ENCODE measurements around the gene NMRAL1.
A peak's percentile ranks its signal among the peaks of the same experiment; 100 is the strongest.

The NMRAL1 gene

DNA sequence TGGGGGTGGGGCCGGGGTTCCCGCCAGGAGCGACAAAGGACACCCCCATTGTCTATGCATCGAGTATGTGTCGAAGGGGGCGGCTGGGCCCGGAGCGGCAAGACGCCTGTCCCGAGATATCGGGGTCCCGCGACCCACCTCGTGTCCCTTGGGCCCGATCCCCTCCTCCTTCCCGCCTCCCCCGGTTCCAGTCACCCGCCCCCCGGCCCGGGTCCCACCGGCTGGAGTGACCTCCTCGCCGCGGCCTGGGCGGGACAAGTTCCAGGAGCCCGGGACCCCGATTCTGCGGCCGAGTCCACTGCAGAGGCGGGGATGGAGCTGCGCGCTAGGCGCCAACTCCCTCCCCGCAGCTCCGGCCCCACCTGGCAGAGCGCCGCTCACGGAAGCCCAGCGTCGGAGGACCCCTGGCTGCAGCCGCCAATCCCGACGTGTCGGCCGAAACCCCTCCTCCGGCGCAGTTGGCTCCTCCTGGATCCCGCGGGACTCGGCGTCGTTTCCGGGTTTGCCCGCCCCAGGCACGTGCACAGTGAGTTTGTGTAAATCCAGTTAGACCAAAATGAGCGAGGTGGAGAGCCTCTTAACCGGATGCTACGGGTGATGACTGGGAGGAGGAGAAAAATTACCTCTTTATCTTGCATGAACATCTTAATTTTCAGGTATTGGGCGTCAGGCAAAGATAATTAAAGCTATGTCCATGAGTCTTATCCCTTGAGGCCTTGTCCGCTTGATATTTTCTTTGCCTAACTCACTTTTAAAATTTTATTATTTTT is at the start of gene NMRAL1:
Gene NMRAL1, minus strand, starts transcription at position 434 of the 770 bp plus-strand sequence. CDS start 493 bp downstream, outside the sequence.
- DNase-seq = peak; percentile 92

DNA sequence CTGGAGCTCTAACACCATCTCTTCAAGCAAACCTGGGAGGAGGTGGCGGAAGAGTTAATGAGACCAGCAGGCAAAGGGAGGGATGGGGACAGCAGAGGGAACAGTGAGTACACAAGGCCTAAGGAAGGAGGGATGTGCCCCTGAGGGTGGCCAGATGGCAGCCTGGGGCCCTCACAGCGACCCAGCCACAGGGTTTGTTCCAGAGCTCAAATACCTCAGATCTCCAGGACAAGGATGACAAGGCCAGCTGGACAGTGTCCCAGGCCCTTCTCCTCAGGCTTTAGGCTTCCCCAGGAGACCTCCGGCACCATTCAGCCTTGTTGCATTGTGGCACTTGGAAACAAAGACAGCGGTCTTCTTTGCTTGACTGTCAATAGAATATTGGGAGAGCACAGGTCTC is 49.3 kb upstream of the NMRAL1 start:
- DNase-seq = no peak

DNA sequence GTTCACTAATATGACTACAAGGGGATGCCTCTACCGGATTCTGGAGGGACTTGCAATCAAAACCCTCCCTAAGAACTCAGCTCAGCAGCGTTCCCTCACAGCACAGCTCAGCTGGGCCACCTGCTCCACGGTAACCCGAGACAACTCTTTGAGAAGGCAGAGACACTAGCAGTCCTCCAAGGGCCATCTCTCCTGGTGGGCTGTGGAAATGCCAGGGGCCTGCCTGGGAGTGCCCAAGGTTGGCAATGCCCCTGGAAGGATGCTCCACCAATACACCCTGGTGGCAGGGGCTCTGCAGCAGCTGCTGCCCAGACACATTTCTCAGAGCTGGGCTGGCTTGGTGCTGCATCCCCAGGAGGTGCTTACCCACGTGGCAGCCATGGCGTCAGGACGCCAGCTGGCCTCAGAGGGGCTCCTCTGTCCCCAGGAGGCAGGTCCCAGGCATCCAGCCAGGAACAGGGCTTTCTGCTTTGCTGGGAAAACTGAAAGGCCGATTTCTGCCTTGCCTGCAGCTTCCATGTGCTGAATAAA is 47.7 kb upstream of the NMRAL1 start:
- DNase-seq = no peak

GRCh38 chr16:4520913-4521312 is 46.5 kb upstream of the NMRAL1 start:
- no peak for DNase-seq

DNA sequence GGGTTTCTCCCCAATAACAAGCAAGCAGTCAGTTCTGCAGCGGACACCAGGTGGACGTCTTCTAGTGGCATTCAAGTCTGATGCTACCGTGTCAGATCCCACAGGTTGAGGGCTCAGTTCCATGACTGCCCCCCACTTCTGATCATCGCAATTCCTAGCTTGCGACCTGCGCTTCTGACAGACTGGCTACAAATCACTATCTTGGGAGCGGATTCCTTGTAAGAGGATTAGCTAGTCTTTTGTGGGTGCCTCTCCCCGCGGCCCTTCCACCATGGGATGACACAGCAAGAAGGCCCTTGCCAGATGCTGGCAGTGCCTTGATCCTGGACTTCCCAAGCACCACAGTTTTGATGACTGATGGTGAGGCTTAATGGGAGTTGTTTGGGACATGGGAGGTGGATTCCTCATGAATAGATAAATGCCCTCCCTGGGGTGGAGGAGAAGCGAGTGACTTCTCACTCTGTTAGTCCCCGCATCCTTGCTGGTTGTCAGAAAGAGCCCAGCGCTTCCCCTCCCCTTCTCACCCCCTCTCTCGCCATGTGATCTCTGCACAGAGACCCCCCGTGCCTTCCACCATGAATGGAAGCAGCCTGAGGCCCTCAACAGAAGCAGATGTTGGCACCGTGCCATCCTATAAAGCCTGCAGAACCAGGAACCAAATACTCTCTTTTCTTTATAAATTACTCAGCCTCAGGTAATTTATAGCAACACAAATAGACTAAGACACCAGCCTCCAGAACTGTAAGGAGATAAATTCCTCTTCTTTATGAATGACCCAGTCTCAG is 45.0 kb upstream of the NMRAL1 start:
- DNase-seq = no peak

- no peak for DNase-seq
These were observed 43.6 kb upstream of the NMRAL1 start for GRCh38 chr16:4517812-4518680.

DNA sequence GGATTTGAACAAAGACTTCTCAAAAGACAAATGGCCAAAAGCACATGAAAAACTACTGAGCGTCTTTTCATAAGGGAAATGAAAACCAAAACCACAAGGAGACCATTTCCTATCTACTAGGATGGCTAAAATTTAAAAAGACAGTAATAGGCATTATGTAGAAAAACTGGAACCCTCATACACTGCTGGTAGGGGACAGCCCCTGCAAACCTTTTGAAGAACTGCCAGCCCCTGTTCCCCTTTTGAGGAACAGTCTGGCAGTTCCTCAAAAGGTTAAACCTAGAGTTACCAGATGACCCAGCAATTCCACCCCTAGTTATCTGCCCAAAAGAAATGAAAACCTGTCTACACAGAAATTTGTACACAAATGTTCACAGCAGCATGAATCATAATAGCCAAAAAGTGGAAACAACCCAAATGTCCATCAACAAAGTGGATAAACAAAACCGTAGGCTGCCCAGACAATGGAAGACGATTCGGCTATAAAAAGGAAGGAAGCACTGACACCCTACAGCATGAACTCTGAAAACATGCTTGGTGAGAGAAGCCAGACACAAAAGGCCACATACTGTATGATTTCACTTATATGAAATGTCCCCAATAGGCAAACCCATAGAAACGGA is 41.3 kb upstream of the NMRAL1 start:
- DNase-seq = peak; percentile 35

DNA sequence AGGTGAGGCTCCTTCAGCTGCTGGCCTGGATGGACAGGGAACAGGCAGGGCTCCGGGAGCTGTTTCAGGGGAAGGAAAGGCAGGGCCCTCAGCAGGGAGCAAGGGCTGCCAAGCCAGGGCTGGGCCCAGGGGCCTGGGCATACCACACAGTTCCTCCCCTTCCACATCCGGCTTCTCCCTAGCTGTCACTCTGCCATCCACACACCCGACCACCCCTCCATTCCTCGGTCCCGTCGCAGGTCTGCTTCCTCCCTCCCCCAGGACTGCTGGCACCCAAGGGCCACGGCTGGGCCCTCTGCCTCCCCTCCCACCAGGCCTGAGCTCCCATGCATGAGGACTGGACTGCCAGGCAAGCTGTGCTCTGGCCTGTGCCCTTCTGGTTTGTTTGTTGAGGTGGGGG is 40.2 kb upstream of the NMRAL1 start:
- DNase-seq = no peak

DNA sequence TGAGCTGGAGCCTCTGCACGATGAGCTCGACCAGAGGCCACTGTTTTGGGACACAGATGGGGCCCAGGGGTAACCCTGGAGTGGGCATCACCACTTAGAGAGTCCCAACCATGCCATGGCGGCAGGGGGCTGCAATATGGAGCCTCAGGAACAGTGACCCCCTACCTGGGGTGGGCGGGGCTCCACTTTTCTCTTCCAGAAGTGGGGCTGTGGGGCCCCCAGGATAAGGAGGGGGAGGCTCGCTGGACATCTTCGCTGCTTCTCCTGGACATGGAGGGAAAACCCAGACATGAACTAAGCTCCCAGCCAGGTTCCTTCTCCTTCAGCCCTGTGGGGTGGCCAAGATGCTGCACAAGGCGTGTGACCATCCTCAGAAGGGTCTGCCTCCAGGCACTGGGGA is 39.5 kb upstream of the NMRAL1 start:
- no peak for DNase-seq

GRCh38 chr16:4513086-4513860 is 38.8 kb upstream of the NMRAL1 start:
- DNase-seq = no peak

DNA sequence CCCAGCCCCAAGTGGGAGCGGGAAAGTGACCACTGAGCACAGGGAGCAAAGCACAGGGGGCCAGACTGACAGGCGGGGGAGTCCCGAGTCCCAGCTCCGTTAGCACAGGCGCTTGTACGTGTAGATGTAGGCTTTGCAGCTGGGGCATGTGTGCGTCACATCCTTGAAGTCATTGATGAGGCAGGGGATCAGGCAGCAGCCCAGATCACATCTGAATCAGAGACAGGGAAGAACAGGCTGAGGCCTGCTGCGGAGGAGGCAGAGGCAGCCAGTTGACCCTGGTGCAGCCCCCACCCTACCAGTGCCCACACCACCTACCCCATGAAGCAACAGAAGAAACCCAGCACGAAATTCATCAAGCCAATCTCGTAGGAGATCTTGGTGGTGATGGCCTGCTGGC is 38.0 kb upstream of the NMRAL1 start:
- no peak for DNase-seq

GRCh38 chr16:4511441-4512082 is 37.1 kb upstream of the NMRAL1 start:
- no peak for DNase-seq

- DNase-seq = no peak
These were observed 36.5 kb upstream of the NMRAL1 start for GRCh38 chr16:4510747-4511426.

DNA sequence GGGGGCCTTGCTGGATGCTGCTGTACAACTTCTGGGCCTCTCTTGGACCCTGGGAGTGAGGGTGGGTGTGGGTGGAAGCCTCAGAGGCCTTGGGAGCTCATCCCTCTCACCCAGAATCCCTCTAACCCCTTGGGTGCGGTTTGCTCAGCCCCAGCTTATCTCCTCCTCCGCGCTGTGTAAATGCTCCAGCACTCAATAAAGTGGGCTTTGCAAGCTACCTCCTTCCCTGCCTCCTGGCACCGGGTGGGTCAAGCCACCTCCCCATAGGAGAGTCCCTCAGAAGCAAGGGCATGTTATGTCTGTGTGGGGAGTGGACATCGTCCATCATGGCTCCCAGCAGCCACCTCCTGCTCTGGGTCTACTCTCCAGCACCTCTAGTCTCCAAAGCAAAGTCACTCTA is 35.7 kb upstream of the NMRAL1 start:
- DNase-seq = no peak

- no peak for DNase-seq
These were observed 35.0 kb upstream of the NMRAL1 start for GRCh38 chr16:4509420-4509819.

DNA sequence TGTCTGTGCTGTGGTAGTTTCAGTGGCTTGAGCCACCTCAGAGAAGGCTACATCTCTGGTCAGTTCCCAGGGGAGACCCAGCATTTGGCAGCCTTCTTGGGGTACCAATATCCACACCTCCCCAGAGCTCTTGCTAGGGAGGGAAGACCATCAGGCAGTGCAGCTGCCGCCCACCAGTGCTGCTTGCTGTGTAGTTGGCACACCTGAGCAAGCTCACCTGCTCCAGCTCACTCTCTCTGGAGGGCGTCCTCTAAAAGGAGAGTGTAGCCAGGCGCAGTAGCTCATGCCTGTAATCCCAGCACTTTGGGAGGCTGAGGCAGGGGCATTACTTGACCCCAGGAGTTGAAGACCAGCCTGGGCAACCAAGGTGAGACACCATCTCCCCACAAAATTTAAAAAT is 34.4 kb upstream of the NMRAL1 start:
- no peak for DNase-seq

GRCh38 chr16:4507588-4508345 is 33.3 kb upstream of the NMRAL1 start:
- DNase-seq = no peak

- peak; percentile 81 for DNase-seq
These were observed 32.0 kb upstream of the NMRAL1 start for GRCh38 chr16:4506450-4506849.

GRCh38 chr16:4505356-4506147 is 31.1 kb upstream of the NMRAL1 start:
- DNase-seq = peak; percentile 89
